Measurements from ENCODE around the gene SMPDL3A.
A peak's percentile ranks its signal among the peaks of the same experiment; 100 is the strongest.
"Not testable (repeated sequence)": the region's sequence is repeated elsewhere in the genome, so short reads cannot be mapped to it uniquely, and the experiment has no call there.

The SMPDL3A gene, protein sequence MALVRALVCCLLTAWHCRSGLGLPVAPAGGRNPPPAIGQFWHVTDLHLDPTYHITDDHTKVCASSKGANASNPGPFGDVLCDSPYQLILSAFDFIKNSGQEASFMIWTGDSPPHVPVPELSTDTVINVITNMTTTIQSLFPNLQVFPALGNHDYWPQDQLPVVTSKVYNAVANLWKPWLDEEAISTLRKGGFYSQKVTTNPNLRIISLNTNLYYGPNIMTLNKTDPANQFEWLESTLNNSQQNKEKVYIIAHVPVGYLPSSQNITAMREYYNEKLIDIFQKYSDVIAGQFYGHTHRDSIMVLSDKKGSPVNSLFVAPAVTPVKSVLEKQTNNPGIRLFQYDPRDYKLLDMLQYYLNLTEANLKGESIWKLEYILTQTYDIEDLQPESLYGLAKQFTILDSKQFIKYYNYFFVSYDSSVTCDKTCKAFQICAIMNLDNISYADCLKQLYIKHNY

GRCh38 chr6:122789182-122790027 is at the start of gene SMPDL3A:
SMPDL3A (plus strand) TSS chr6:122789258; CDS start chr6:122789347, 89 bp downstream.
- DNase-seq (ENCODE audit: low read depth): peak; percentile 73
- TF ChIP-seq, protein P1, sequence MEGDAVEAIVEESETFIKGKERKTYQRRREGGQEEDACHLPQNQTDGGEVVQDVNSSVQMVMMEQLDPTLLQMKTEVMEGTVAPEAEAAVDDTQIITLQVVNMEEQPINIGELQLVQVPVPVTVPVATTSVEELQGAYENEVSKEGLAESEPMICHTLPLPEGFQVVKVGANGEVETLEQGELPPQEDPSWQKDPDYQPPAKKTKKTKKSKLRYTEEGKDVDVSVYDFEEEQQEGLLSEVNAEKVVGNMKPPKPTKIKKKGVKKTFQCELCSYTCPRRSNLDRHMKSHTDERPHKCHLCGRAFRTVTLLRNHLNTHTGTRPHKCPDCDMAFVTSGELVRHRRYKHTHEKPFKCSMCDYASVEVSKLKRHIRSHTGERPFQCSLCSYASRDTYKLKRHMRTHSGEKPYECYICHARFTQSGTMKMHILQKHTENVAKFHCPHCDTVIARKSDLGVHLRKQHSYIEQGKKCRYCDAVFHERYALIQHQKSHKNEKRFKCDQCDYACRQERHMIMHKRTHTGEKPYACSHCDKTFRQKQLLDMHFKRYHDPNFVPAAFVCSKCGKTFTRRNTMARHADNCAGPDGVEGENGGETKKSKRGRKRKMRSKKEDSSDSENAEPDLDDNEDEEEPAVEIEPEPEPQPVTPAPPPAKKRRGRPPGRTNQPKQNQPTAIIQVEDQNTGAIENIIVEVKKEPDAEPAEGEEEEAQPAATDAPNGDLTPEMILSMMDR (conservative IDR thresholded peaks at IDR 0.05; ENCODE audit: control insufficient read depth, insufficient read depth, low read depth, low read length): no peak
- peak within 1 kb of the TSS; percentile 84 for H3K4me3 ChIP-seq (ENCODE audit: control insufficient read depth, low read depth, low read length)

GRCh38 chr6:122740091-122740490 is 49.0 kb upstream of the SMPDL3A start:
- no peak for DNase-seq (ENCODE audit: low read depth)
- TF ChIP-seq, protein P1 (conservative IDR thresholded peaks at IDR 0.05; ENCODE audit: control insufficient read depth, insufficient read depth, low read depth, low read length): no peak

GRCh38 chr6:122740936-122741335 is 48.1 kb upstream of the SMPDL3A start:
- DNase-seq (ENCODE audit: low read depth): no peak
- TF ChIP-seq, protein P1 (conservative IDR thresholded peaks at IDR 0.05; ENCODE audit: control insufficient read depth, insufficient read depth, low read depth, low read length): no peak
- H3K4me3 ChIP-seq (ENCODE audit: control insufficient read depth, low read depth, low read length): no peak overlapping the region

More at GRCh38 chr6:122740091-122740490, 49.0 kb upstream of the SMPDL3A start:
- no peak overlapping the region for H3K4me3 ChIP-seq (ENCODE audit: control insufficient read depth, low read depth, low read length)

DNA sequence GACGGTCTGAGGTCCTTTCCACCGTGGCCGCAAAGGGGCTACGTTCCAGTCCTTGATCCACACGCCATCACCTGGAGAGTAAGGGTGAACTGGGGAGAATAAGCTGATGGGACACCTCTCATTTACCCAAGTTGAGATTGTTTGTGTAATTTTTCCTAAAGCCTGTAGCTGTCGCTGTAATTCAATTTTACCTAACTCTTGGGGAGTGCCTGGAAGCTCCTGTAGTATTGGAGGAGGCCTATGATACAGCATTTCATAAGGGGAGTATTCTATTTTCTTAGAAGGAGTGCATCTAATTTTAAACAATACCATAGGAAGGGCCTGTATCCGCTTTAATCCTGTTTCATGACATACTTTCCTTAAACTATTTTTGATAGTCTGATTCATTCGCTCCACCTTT is 44.8 kb upstream of the SMPDL3A start:
- DNase-seq (ENCODE audit: low read depth): peak; percentile 17
- not testable (repeated sequence) for H3K4me3 ChIP-seq (ENCODE audit: control insufficient read depth, low read depth, low read length)
- TF ChIP-seq, protein P1 (conservative IDR thresholded peaks at IDR 0.05; ENCODE audit: control insufficient read depth, insufficient read depth, low read depth, low read length): peak; percentile 34

GRCh38 chr6:122744856-122745255 is 44.2 kb upstream of the SMPDL3A start:
- not testable (repeated sequence) for DNase-seq (ENCODE audit: low read depth); H3K4me3 ChIP-seq (ENCODE audit: control insufficient read depth, low read depth, low read length)

- DNase-seq (ENCODE audit: low read depth): no peak
- H3K4me3 ChIP-seq (ENCODE audit: control insufficient read depth, low read depth, low read length): no peak overlapping the region
- TF ChIP-seq, protein P1 (conservative IDR thresholded peaks at IDR 0.05; ENCODE audit: control insufficient read depth, insufficient read depth, low read depth, low read length): no peak
These were observed 42.4 kb upstream of the SMPDL3A start for GRCh38 chr6:122746688-122747087.

DNA sequence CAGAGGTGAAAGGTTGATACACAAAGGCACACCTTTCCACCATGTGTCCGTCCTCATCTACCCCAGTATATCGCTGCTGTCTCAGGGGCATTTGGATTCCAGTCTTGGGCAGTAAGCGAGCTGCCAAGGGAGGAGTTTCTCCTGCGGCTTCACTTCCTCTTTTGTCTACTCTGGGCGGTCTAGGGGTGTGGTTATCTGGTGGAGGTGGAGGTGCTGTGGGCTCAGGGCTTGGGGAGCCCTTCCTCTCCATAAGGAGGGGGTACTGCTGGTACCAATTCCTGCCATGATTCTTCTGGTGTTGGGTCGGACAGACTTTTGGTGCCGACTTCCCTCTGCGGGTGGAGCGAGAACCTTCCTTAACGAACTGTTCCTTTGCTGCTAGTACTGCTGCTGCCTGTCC is 41.5 kb upstream of the SMPDL3A start:
- TF ChIP-seq, protein P1 (conservative IDR thresholded peaks at IDR 0.05; ENCODE audit: control insufficient read depth, insufficient read depth, low read depth, low read length): no peak
- no peak for DNase-seq (ENCODE audit: low read depth)
- no peak overlapping the region for H3K4me3 ChIP-seq (ENCODE audit: control insufficient read depth, low read depth, low read length)

GRCh38 chr6:122748945-122749344 is 40.1 kb upstream of the SMPDL3A start:
- not testable (repeated sequence) for DNase-seq (ENCODE audit: low read depth); H3K4me3 ChIP-seq (ENCODE audit: control insufficient read depth, low read depth, low read length)
